GM15510 (cell line): ENCODE results near the gene FSHB.

Experiments used
- POLR2A ChIP-seq: IDR thresholded peaks from 3 replicates; pipeline ENCODE4 v1.6.1; 2011; ENCODE audit warnings: borderline replicate concordance; ENCODE audit not compliant: insufficient read length; ENCODE audit errors: extremely low read depth

FSHB gene

GRCh38 chr11:30230714-30231113 lies at the start of gene FSHB:
TSS of gene FSHB (plus strand) at chr11:30231014. CDS start at chr11:30231903, 889 bp downstream.
- TF ChIP-seq POLR2A: no peak

GRCh38 chr11:30186748-30187147 lies 44.1 kb upstream of the FSHB start:
- no peak for TF ChIP-seq POLR2A

- no peak for TF ChIP-seq POLR2A
These were observed 38.2 kb upstream of the FSHB start for GRCh38 chr11:30192620-30193019.

GRCh38 chr11:30196400-30197206 lies 34.2 kb upstream of the FSHB start:
- TF ChIP-seq POLR2A: no peak

GRCh38 chr11:30197869-30198268 lies 32.9 kb upstream of the FSHB start:
- TF ChIP-seq POLR2A: no peak

GRCh38 chr11:30203850-30204249 lies 27.0 kb upstream of the FSHB start:
- no peak for TF ChIP-seq POLR2A

GRCh38 chr11:30206249-30206996 lies 24.4 kb upstream of the FSHB start:
- no peak for TF ChIP-seq POLR2A

- TF ChIP-seq POLR2A: no peak
These were observed 20.5 kb upstream of the FSHB start for GRCh38 chr11:30210357-30210756.

GRCh38 chr11:30216534-30216933 lies 14.3 kb upstream of the FSHB start:
- TF ChIP-seq POLR2A: no peak

- no peak for TF ChIP-seq POLR2A
These were observed 12.5 kb upstream of the FSHB start for GRCh38 chr11:30218278-30218677.

- no peak for TF ChIP-seq POLR2A
These were observed 5.2 kb upstream of the FSHB start for GRCh38 chr11:30225642-30226041.

- no peak for TF ChIP-seq POLR2A
These were observed 2.4 kb upstream of the FSHB start for GRCh38 chr11:30228323-30228884.

GRCh38 chr11:30239025-30239424 lies 8.2 kb downstream of the FSHB start:
- TF ChIP-seq POLR2A: no peak

- TF ChIP-seq POLR2A: no peak
These were observed 13.5 kb downstream of the FSHB start for GRCh38 chr11:30244265-30244664.

GRCh38 chr11:30245621-30246020 lies 14.8 kb downstream of the FSHB start:
- no peak for TF ChIP-seq POLR2A
